GM19023 (cell line): ENCODE results near the gene ECT2L.

Experiments used
- ATAC-seq: cut with Tn5 transposase; IDR thresholded peaks from one replicate; pipeline ENCODE4 v1.9.1; 2021; ENCODE audit warnings: mild to moderate bottlenecking, moderate library complexity; ENCODE audit not compliant: unreplicated experiment

Gene ECT2L

GRCh38 chr6:138795809-138796603 is at the start of gene ECT2L:
Gene ECT2L (plus strand): TSS chr6:138796087. CDS start chr6:138813275, 17,188 bp downstream.
- ATAC-seq, result no peak

DNA sequence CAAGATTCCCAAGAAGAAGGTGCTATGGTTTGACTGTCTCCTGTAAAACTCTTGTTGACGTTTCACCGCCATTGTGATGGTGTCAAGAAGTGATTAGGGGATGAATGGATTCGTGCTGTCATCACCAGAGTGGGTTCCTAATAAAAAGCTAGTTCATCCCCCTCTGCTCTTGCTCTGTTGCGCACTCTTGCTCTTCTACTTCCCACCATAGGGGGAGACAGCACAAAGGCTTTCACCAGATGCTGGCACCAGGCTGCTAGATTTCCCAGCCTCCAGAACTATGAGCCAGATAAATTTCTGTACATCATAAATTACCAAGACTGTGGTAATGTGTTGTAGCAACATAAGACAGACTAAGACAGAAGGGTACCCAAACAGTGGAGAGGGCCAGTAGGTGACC is 43.9 kb upstream of the ECT2L start:
- no peak for ATAC-seq

- ATAC-seq, result no peak
Measured at GRCh38 chr6:138757136-138757535, 38.8 kb upstream of the ECT2L start.

DNA sequence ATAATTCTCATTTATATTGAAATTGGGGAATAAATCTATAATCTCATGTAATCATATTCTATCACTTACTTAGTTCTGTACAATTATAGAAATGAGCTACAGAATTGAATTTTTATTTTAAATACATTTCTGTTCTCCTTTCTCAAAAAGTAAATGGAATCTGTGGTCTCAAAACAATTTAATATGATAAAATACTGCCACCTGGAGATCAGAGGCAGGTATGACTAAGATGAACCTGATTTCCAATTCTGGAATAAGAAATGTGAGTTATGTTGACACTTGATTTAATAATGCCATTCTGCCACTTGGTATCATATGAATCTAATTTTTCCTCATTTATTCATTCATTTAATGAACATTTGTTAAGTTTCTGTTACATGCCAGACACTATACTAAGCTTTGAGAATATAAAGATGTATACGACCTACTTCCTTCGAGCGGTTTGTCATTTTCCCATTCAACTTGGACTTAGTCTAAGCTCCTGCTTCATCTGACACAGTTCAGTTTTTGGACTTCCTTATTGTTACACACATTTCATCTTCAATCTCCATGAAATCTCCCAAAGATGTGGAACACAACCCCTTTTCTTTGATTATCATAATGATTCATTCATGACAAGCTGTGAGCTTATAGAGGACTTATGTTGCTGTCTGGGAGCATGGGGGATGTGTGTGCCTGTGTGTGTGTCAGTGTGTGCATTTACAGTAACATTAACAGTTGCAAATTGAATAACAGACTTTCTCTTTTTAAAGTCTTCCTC is 29.8 kb upstream of the ECT2L start:
- ATAC-seq, result no peak

DNA sequence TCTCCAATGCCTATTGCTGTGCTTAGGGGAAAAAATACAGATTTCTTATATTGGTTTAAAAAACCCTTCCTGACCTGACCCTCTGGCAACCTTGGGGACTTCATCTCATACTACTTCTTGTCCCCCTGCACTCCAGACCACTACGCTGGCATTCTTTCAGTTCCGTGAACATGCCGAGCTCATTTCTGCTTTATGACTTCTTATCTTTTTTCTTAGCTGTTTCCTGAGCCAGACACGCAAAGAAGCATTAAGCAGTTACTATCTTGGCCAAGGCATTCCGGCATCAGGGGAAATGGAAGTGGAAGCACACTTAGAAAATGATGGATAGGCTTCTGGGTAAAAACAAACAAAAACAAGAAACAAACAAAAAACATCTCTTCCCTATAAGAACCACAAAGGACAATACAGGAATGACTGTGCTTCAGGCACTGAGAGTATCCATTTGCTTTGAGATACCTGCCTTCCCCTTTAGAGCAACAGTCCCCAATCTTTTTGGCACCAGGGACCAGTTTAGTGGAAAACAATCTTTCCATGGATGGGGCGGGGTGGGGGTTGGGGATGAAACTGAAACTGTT is 26.7 kb upstream of the ECT2L start:
- no peak for ATAC-seq

DNA sequence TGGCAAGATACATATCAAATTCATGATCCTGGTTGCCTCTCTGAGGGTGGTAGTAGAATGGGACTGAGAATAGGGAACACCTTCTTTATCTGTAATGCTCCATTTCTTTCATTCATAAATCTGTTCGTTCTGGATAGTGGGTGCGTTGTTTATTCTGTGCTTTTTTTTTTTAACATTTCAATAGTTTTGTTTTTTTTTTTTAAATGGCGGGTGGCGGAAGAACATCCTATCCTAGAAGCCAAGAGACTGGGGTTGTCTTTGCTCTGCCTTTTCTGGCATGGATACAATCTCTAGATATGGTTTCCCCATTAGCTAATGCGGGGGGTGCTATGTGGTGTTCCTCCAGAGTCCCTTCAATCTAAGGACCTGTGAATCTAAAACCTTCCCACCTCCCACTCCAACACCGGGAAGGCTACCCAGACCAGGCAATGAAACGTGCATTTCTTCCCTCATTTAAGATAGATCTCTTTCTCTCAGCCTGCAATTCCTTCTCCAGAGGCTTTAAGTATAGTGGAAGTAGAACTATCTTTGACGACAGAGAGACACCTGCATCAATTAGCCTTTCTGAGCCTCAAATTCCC is 23.2 kb upstream of the ECT2L start:
- ATAC-seq, result no peak

GRCh38 chr6:138773177-138774091 is 22.5 kb upstream of the ECT2L start, which contains the start of gene CCDC28A:
Gene CCDC28A (plus strand): TSS chr6:138773769. CDS start chr6:138776121, 2,352 bp downstream.
- ATAC-seq, result peak; percentile 97

- ATAC-seq, result no peak
Measured at GRCh38 chr6:138774370-138774769, 21.5 kb upstream of the ECT2L start.

GRCh38 chr6:138776659-138777058 is 19.2 kb upstream of the ECT2L start:
- ATAC-seq, result no peak

GRCh38 chr6:138778331-138778730 is 17.6 kb upstream of the ECT2L start:
- no peak for ATAC-seq

GRCh38 chr6:138782243-138782642 is 13.6 kb upstream of the ECT2L start:
- ATAC-seq, result no peak

DNA sequence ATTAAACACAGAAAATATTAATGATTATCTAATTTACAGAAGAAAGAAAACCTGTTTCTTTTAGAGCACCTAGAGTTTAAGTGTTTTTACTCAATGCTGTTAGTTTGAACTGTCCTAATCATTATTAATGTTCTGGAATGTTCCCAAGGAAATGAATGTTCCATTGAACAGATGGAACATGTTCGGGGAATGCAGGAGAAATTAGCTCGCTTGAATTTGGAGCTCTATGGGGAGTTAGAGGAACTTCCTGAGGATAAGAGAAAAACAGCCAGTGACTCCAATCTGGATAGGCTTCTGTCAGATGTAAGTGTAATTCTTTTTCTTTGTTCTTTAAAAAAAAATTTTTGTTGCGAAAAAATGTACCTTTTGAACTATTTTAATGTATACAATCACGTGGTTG is 10.8 kb upstream of the ECT2L start:
- no peak for ATAC-seq

DNA sequence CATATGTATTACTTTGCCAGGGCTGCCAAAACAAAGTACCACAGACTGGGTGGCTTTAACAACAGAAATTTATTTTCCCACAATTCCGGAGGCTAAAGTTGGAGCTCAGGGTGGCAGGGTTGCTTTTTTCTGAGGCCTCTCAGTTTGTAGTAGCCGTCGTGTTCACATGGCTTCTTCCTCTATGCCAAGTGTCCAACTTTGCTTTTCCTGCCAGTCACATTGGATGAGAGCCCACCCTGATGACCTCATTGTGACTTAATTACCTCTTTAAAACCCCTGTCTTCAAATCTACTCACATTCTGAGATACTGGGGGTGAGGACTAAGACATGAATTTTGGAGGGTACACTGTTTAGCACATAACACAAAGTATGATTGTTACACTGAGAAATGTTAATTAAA is 9.9 kb upstream of the ECT2L start:
- ATAC-seq, result no peak

- ATAC-seq, result no peak
Measured at GRCh38 chr6:138787138-138787537, 8.7 kb upstream of the ECT2L start.

DNA sequence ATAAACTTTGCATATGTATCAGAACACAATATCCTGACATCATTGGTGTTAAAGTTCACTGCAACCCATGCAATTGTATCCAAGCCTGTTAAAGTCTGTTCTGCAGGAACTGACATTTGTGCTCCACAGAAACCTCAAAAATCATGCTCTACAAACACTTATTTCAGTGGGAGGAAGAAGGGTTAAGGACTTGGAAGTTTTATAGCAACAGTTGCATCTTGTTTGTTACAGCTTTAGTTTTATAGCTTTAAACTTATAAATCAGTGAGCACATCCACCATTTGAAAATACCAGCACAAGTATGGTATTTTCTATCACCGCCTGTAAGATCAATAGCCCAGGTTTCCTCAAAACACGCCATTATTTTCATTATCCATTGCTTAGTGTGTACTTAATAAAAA is 884 bp downstream of the ECT2L start:
- no peak for ATAC-seq

DNA sequence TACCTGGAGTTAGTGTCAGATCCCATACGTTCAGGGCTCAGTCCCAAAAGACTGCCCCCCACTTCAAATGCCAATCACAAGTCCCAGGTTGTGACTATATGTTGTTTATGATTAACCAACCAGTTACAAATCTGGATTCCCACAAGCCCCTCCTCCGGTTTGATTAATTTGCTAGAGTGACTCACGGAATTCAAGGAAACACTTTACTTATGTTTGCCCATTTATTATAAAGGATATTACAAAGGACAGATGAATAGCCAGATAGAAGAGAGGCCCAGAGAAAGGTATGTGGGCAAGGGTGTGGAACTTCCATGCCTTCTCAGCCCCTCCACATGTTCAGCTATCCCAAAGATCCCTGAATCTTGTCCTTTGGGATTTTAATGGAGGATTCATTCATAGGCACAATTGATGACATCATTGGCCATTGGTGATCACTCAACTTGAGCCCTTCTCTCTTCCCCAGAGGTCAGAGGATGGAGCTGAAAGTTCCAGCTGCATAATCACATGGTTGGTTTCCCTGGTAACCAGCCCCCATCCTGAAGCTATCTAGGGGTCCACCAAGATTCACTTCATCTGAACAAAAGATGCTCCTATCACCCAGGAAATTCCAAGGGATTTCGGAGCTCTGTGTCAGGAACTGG is 2.0 kb downstream of the ECT2L start:
- no peak for ATAC-seq

GRCh38 chr6:138800377-138801150 is 4.7 kb downstream of the ECT2L start:
- ATAC-seq, result no peak

DNA sequence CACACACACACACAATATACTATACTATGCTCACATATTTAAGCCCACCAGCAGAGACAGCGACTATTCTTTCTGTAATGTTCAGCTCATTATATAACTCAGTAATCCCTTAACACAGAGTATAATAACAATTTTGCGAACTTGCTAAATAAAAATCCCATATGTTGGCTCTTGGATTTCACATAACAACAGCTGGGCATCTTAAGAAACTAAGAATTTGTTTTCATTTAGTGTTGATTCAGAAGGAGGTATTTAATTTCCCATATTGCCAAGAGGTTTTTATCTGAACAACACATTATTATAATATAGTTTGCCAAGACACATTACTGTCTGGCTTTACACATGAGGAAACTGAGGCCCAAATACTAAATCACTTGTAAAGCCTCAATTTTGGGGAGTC is 7.4 kb downstream of the ECT2L start:
- ATAC-seq, result no peak

DNA sequence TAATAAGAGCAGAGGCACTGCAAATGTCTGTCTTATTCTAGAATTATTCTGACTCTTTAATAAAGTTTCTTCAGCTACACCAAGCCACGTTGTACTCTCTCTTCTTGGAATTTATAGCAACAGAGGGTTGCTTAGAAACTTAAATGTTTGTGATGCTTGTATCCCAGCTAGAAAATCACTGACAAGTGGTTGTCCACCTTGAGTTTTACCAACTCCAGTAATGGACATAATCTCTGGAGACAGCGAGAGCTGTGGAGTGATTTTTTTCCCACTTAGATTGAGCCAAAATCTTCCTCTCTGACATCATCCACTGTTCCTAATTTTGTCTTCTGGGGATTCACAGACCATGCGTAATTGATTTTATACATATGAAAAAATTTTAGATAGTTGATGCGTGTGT is 8.0 kb downstream of the ECT2L start:
- ATAC-seq, result no peak
